AG09309 (cell line): ENCODE results near the gene FAM168B.

Experiments
- DNase-seq: peaks from one replicate; pipeline ENCODE4 v3.0.0-alpha.2; 2010; ENCODE audit warnings: low read depth
- H3K4me3 ChIP-seq: 2 replicates; pipeline ENCODE4 v1.5.1; 2011; ENCODE audit warnings: mild to moderate bottlenecking, low read depth, low read length, moderate library complexity; ENCODE audit not compliant: control insufficient read depth
- TF ChIP-seq, protein P1 (sequence below): IDR thresholded peaks from 2 replicates; pipeline ENCODE4 v1.5.1; 2011; ENCODE audit warnings: mild to moderate bottlenecking, low read depth, low read length, inconsistent platforms; ENCODE audit not compliant: insufficient read depth, control insufficient read depth; ENCODE audit errors: missing control alignments

FAM168B gene

DNA sequence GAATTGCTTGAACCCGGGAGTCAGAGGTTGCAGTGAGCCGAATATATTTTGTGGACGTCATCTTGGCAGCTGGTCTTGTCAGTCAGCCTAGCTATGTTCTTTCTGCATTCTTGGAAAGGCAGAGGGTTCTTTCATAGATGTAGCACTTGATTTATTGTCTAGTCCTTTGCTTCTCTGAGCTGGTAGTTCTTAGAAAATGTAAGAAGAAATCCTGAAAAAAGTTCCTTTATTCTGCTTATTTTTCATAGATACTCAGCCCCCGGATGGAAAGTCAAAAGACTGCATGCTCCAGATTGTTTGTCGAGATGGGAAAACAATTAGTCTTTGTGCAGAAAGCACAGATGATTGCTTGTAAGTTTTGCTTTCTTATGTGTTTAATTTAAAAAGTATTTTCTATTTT lies 33.2 kb upstream of the FAM168B start:
- H3K4me3 ChIP-seq = no peak overlapping the region
- DNase-seq = no peak
- TF ChIP-seq, protein P1, sequence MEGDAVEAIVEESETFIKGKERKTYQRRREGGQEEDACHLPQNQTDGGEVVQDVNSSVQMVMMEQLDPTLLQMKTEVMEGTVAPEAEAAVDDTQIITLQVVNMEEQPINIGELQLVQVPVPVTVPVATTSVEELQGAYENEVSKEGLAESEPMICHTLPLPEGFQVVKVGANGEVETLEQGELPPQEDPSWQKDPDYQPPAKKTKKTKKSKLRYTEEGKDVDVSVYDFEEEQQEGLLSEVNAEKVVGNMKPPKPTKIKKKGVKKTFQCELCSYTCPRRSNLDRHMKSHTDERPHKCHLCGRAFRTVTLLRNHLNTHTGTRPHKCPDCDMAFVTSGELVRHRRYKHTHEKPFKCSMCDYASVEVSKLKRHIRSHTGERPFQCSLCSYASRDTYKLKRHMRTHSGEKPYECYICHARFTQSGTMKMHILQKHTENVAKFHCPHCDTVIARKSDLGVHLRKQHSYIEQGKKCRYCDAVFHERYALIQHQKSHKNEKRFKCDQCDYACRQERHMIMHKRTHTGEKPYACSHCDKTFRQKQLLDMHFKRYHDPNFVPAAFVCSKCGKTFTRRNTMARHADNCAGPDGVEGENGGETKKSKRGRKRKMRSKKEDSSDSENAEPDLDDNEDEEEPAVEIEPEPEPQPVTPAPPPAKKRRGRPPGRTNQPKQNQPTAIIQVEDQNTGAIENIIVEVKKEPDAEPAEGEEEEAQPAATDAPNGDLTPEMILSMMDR = no peak

GRCh38 chr2:131125195-131125757 lies 32.0 kb upstream of the FAM168B start:
- TF ChIP-seq, protein P1 = no peak
- no peak for DNase-seq
- no peak overlapping the region for H3K4me3 ChIP-seq

- TF ChIP-seq, protein P1 = no peak
- H3K4me3 ChIP-seq = no peak overlapping the region
- DNase-seq = no peak
Observed at GRCh38 chr2:131123192-131123591, 29.9 kb upstream of the FAM168B start.

GRCh38 chr2:131122496-131122895 lies 29.2 kb upstream of the FAM168B start:
- no peak for DNase-seq
- TF ChIP-seq, protein P1 = no peak
- no peak overlapping the region for H3K4me3 ChIP-seq

GRCh38 chr2:131121464-131121863 lies 28.2 kb upstream of the FAM168B start:
- TF ChIP-seq, protein P1 = no peak
- no peak for DNase-seq
- no peak overlapping the region for H3K4me3 ChIP-seq

GRCh38 chr2:131120815-131121317 lies 27.6 kb upstream of the FAM168B start:
- no peak for DNase-seq
- H3K4me3 ChIP-seq = no peak overlapping the region
- TF ChIP-seq, protein P1 = no peak
